HG03457 (cell line): ENCODE results near the gene CPA1.

ENCODE experiments used
- ATAC-seq: cut with Tn5 transposase; IDR thresholded peaks from one replicate; pipeline ENCODE4 v1.9.1; 2021; ENCODE audit warnings: moderate number of reproducible peaks; ENCODE audit not compliant: unreplicated experiment

The CPA1 gene

DNA sequence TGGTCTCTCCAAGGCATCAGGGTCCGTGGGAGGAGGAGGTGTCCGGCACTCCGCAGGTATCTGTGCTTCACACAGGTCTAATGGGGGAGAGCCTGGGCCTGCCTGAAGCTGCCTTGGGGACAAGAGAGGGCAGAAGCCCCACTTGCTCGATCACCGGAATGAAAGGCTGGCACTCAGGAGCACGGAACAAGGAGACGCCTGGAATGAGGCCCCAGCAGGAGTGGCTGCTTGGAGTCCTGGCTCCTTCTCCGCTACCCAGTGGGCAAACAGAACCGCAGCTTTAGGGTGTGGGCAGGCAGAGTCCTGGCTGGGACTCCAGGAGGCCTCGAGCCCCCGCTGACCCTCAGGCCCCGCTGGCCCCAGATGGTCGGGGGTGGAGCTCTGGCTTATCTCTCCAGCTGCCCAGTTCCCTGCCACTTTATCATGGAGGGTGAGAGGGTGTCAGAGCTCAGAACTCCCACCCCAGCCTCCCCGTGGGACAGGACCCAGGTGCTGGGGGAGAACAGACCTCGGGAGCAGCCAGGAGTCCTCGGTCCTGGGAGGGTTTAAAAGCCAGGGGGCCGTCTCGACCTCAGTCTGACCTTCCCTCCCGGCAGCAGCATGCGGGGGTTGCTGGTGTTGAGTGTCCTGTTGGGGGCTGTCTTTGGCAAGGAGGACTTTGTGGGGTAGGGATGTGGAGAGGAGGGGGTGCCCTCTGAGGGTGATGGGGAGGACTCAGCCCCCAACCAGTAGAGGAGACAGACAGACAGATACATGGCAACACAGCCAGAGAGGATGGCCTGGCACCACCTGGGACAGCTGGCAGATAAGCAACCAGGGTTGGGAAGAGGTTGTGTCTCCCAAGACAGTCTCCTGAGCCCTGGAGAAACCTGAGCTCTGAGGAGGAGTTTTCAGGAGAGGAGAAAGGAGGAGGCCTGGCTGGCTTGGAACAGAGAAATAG, at the start of gene CPA1:
CPA1 (plus strand) TSS at position 574 of the 940 bp plus-strand sequence; CDS start at position 601, 27 bp downstream.
- no peak for ATAC-seq

DNA sequence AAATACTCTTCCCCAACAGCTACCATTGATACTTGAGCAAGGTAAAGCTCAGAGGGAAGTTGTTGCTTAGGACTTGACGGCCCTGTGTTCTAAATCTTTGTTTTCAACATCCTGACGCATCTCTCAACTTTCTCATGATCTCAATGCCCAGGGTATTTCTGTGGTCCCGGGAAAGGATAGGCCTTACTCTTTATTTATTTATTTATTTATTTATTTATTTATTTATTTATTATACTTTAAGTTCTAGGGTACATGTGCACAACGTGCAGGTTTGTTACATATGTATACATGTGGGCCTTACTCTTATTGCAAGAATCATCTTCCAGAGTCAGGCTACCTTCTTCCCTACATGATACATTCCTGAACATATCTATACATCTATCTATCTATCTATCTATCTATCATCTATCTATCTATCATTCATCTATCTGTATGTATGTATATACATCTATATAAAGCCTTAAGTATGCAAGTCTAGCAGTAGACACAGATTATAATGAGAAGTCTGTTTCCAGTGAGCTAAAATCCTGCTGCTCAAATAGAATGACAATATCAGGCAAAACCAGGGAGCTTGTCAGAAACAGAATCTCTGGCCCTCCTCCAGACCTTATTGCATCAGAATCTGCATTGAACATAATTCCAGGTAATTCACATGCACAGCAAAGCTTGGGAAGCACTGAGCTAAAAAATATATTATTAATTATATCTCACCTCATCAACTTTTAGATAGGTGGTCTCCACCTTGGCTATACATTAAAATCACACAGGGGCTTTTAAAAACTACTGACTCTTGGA, 47.8 kb upstream of the CPA1 start:
- no peak for ATAC-seq

DNA sequence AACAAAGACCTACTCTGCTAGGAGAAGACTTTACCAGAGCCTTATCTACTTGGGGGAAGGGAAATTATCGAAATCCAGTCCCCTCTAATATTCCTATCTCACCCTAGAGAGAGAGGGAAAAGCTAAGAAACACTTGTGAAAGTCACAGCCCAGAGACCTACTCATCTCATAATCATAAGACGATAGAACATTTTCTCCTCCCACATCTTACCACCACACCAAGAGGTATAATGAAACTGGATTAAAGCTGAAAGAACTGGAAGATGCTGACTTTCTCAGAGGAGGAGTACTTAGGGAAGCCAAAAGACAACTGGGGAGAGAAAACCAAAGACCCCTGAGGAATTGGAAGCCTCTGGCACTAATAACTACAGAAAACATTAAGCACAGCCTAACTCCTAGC, 46.5 kb upstream of the CPA1 start:
- no peak for ATAC-seq

DNA sequence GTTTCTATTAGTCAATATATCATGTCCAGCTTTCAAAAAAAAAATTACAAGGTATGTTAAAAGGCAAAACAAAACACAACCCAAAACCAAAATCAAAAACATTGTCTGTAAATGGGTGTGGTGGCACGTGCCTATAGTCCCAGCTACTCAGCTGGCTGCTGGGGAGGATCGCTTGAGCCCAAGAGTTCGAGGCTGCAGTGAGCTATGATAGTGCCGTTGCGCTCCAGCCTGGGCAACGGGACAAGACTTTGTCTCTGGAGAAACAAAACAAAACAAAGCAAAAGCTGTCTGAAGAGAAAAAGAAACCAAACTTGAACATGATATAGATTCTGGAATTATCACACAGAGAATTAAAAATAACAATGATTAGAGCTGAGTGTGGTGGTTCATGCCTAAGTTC, 46.0 kb upstream of the CPA1 start:
- no peak for ATAC-seq

DNA sequence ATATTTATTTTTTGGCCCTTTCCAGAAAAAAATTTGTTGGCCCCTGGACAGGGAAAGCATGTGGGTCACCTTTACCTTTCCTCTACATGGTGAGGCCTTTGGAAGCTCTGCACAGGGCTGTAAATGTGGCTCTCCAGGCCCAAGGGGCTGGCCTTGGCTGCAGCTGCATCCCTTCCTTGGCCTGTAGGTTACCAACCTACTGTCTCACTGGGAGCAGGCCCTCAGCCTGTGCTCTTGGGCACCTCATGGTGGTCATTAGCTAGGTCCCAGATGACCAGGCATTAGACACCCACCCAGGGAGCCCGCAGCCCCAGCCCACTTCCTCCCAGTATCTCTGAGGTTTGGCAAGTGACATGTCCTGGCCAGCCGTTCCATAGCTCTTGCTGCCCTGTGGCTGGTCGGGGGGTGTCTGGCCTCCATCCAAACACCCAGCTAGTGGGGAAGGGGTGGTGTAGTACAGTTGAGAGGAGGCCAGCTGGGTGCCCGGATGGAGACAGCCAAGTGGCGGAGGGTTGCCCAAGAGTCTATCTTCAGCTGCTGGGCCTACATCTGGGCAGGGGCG, 42.8 kb upstream of the CPA1 start:
- ATAC-seq: no peak

DNA sequence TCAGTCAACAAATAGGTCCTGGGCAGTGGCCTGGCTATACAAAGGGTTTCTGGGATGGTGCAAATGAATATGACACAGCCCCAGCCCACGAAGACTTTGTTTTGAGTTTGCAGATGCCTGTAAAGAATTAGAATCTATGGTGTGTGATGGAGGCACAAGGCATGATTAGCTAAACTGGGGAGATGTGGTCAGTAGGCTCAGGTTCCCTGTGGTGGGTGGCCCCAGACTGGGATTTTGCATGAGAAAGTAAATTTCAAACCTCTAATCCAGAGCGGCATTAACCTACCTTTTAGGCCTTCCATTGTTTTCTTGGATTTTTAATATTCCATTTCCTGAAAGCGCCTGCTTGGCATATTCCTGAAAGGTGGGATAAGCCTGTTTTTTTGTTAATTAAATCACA, 42.1 kb upstream of the CPA1 start:
- ATAC-seq: no peak

DNA sequence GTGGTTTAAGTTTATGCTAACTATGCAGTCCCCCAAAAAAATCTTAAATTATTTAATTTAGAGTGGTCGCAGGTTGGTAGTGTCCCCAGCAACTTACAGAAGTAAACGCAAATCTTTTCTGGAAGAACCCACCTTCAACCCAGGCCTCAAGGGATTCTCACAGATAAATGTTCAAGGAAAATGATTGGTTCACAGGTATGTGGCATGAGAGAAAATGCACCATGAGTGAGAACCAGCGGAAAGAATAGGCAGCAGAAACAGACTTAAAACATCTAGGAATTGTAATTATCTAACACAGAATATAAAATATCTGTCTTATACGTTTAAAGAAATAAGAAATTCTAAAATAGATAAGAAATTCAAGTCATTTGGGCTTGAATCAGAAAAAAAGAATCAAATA, 38.4 kb upstream of the CPA1 start:
- no peak for ATAC-seq

DNA sequence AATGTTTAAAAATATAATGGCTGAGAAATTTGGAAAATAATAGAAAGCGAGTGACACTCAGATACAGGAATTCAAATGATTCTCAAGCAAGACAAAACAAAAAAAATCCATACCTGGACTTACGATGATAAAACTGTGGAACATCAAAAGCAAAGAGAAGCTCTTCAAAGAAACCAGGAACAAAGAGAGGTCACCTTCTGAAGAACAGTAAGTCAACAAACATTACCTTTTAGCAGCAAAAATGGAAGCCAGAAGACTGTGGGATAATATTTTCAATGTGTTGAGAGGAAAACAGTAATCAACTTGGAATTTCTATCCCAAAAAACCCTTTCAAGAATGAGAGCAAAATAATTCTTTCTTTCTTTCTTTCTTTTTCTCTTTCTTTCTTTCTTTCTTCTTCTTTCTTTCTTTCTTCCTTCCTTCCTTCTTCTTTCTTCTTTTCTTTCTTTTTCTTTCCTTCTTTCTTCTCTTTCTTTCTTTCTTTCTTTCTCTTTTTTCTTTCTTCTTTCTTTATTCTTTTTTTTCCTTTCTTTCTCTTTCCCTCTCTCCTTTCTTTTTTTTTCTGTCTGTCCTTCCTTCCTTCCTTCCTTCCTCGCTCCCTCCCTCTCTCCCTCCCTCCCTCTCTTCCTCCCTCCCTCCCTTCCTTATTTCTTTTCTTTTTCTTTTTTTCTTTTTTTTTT, 37.5 kb upstream of the CPA1 start:
- ATAC-seq: no peak

DNA sequence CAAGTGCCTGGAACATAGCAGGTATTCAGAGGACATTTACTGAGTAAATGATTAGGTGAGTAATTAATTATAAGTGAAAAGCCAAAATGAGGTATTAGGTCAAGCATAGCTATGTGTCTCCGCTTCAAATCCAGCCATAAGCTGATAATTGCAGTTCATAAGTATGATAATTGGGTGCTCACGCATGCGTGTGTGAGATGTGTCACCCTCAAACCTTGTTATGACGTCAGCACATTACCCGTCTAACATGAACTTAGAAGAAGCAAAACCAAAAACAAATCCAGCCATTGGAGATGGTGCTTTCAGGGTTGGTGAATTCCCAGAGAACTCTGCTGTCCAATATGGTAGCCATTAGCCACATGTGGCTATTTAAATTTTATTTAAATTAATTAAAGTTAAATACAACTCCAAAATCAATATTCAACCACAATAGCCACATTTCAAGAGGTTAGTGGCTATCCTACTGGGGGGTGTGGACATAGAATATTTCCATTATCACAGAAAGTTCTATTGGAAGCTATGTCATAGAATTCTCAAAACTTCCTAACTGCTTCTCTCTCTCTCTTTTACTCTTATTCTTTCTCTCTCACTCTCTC, 35.9 kb upstream of the CPA1 start, which contains the start of gene CPA5:
CPA5 (plus strand) TSS at position 546 of the 596 bp plus-strand sequence. CDS start 1,670 bp downstream, outside the sequence.
- no peak for ATAC-seq

DNA sequence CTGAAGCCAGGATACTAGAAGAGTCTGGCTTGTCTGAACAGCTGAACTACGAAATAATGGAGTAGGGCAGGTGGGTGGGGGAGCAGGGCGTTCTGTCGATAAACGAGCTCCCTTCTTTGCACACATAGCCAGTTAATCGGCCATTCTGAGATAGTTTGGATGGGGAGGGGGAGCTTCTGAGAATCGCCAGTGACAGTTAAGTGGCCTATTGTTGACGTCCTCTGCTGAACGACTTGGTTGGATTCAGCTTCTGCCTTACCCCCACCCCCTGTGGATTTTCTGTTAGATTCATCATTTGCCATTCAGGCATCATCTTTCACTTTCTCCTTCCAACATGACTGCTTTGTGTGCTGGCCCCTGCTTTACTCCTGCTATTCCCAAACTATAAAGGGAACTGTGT, 35.2 kb upstream of the CPA1 start:
- ATAC-seq: no peak

DNA sequence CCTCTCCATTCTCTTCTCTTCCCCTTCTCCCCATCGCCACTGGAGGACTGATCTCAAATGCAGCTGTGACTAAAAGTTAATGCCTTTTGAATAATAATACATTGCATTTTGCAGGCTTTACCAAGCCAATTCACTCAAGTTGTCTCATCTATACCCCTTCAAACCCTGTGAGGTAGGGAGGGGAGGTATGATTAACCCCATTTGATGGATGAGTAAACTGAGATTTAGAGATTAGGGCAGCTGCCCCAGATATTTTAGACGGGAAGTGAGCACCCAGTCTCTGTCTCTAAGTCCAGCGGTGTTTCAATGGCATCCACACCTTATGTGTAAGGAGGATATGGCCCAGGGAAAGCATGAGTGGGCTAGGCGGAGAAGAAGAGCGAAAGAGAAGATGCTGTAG, 34.6 kb upstream of the CPA1 start:
- no peak for ATAC-seq

DNA sequence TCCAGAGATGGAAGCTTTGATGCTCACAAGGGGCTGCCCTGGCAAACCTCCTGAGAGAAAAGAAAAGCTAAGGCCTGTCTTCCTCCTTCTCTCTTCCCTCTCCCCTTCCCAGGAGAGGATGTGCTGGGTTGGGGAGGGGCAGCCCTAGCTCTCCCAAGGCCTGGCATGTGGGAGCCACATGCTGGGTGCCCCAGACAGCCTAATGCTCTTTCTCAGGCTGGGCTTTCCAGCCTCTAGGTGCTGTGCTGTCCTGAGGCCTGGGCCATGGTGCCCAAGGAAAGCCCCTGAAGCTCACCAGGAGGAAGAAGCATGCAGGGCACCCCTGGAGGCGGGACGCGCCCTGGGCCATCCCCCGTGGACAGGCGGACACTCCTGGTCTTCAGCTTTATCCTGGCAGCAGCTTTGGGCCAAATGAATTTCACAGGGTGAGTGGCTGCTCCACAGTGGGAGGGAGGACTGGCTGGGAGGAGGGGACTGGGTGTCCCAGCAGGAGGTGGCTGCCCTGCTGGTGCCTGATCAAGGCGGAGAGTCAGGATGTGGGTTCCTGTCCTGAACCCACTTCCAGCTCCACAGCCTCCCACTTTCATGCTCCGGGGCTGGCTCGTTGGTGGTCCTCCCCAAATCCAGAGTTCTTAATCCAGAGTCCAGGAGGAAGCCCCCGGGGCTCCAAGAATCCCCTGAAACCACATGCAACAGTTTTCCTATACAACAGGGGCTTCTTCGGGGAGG, 34.0 kb upstream of the CPA1 start:
- ATAC-seq: no peak

DNA sequence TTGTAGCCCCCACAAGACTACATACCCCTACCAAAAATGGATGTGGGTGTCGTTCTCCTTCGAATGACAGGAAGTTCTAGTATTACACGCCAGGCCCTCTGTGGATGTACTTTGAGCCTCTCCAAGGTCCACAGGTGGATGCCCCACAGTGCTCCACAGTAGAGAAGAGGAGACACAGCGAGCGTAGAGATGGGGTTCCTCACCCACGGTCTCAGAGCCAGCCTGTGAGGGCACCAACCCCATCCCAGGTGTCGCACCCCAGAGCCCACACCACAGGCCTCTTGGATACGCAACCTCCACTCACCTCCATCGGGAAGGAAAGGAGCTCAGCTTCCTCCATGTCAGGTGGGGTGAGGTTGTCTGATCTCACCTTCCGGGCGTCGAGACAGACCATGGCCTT, 33.4 kb upstream of the CPA1 start:
- ATAC-seq: no peak

DNA sequence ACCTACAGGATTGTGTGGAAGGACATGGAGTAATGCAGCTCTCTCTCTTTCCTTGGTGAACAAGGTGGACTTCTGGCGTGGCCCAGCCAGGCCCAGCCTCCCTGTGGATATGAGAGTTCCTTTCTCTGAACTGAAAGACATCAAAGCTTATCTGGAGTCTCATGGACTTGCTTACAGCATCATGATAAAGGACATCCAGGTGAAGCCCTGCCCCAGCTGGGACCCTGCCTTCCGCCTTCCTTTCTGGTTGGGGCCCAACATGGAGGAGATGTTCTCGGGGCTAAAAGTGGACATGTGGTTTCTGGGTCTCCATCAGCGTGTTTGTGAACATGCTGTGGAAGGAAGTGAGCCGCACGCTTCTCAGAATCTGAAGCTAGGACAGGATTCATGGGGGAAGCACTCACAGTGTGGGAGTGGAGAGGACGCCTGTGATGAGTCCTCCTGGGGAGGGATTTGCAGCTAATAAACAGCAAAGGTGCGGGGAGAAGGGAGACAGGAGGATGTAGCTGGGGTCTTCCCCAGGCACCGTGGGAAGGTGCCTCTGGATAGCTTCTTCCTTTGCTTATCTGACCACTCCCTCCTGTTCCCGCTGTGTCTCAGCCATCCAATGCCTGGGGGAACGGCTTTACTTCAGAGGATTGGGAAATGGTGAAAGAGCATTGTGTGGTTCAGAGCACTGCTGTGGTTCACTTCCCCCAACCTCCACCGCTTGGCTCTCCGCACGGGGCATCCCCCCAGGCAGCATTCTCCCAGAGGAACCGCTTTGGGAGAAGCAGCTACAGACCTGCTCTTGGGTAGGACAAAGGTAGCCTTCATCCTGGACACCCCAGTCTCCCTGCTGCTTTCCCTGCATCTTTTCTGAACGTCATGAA, 30.1 kb upstream of the CPA1 start:
- no peak for ATAC-seq

DNA sequence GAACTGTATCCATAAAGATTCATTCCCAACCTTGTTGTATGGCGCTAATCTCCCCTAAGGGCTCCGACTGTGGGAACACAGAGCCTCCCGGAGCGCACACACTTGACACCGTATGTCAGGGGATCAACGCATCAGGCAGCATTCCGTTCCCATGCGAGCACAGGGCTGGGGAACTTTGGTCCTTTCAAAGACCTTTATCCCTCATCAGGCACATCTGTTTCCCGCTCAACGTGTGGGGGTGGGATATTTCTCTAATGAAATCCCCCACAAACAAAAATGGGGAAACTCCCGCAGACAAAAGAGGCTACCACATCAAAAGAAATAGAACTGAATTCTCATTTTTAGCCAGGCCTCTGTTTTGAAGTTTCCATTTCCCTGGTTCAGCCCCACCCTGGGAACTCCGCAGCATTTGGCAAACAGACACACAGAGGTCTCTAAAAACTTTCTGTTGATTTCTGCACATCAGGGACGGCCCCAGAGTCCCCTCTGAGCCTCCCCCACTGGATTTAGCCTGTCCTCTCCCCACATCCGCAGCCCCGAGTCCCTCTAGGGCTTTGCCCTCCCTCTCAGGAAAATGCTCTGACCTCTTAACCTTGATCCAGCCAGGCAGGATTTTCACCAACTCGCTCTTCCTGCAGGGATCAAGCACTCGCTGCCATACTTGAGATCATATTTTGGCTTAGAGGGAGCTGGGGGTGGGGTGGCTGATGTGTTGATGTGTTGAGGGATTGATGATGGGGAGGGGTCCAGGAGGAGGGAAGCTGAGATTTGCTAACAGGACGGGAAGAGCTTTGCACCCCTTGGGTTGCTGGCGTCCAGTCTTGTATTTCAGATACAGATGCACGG, 29.1 kb upstream of the CPA1 start:
- ATAC-seq: no peak

DNA sequence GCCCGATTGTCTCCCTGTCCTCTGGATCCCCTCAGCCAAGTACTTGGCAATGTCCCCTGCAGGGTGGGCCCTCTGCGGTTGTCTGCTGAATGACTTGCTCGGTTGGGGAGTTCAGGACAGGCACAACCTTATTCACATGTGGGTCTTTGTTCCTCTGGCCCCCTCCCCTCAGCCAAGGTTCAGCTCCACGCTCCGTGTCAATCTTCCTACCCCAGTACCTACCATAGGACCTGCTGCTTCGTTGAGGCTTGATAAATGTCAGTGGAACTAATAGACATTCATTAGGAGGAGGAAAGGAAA, 28.6 kb upstream of the CPA1 start:
- no peak for ATAC-seq

DNA sequence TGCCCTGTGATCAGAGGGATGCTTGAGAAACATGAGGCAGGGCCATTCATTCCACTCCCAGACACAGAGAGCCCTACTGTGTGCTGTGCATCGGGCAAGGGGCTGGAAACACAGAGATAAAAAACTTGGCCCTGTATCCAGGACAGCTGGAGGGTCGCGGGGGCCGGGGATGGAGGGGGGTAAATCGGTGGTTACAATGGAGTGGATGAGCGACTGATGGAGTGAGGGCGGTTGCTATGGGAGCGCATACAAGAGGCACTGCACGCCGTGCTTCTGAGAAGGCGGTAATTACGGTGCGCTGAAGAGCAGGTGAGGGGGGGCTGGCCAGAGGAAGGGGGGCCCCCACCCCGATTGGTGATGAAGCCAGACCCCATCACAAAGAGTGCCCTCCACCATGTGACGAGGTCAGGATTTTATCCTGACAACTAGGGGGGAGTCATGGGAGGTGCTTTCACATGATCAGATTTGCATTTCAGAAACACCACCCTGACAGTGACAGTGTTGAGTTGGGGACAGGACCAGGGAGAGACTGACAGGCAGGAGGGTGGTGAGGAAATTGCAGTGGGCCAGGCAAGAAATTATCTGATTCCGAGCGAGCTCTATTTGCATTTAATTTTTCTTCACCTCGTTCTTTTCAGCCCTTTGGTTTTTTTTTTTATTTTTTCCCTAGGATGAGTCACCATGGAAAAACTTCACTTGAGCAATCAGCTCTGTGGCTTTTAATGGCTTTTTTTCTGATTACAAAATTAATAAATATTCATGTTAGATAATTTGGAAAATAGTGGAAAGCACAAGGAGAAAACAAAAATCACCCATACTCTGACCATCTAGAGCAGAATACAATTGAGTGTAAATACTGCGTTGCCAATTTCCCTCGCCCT, 27.9 kb upstream of the CPA1 start:
- no peak for ATAC-seq
